ENCODE results near the gene ARSB.
"Not testable (repeated sequence)": the region's sequence is repeated elsewhere in the genome, so short reads cannot be mapped to it uniquely, and the experiment has no call there.

Gene ARSB

DNA sequence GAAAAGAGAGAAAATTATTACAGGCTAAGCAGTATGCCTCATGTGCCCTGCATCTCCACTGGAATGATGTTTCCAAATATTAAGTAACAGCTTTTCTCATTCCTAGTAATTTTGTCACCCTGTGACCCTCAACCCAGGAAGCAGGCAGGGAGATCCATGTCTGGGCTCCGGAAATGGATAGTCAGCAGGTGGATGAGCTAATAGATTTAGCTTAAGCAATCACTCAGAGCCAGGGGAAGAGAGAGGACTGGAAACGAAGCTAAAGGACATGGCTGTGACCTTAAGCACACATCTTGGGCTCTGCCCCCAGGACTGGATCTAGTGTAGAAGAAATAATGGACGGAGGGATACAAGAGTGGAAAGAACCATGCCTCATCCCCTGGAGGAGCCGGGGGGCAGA lies 89.5 kb downstream of the ARSB start:
- DNase-seq: no peak

DNA sequence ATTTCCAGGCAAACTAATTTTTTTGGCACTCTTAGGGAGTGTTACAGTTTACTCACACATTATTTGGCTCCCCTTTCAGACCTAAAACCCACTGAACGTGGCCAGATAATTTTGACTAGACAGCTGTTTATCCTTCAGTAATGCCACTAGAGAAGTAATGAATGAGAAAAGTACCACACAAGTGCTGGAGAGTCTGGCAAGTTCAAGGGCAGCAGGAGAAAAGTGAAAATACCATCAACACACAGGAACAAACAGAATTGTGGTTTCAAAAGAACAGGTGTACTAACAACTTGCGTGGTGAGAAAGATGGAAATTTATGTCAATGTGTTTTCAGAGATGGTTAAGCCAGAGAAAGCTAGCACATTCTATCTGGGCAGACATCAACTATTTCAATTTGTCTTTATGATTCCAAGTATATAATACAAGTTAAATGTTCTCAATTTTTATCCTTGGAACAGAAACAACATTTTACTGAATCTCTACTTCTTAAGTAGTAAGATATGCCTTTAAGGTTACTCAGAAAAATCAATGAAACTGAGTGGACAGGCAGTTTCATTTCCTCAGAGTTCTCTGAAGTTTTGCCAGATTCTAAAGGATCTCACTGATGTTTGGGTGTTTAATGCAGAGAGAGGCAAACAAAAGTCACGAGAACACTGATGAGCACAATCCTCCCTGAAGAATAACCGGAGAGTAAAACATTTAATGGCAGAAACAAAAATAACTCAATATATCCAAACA lies 91.0 kb downstream of the ARSB start:
- no peak for DNase-seq

- DNase-seq: no peak
Observed at GRCh38 chr5:78890667-78891379, 94.3 kb downstream of the ARSB start.

DNA sequence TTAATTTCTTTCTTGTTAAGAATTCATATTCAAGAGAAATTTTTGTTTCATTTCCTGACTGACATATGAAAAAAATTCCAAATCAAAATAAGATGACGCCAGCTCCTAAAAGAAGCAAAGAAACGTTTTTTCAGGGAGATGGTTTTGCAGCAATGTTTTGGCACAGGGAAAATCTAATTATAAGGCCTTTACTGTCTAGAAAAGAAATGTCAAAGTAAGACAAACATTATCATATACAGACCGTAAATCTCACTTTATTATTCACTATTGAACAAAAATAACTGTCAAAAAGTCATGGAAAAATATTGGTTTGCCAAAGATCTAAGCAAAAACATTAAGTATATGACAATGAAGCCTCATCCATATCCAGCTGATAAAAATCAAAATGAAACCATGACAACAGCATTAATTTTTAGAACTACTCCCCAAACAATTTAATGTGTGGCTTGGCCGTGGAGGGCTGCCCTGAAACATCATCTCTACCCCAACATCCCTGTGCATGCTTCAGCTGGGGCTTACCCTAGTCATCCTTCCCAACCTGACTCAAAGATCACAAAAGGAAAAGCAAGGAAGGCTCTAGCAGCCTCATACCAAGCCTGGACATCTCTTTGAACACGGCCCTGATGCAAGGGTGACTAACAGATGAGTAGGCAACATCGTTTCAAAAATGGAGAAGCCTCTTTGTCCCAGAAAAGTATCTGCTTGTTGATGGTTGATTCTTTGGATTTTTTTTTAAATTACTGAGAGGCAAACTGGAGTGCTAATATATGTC lies 95.6 kb downstream of the ARSB start:
- DNase-seq: no peak

DNA sequence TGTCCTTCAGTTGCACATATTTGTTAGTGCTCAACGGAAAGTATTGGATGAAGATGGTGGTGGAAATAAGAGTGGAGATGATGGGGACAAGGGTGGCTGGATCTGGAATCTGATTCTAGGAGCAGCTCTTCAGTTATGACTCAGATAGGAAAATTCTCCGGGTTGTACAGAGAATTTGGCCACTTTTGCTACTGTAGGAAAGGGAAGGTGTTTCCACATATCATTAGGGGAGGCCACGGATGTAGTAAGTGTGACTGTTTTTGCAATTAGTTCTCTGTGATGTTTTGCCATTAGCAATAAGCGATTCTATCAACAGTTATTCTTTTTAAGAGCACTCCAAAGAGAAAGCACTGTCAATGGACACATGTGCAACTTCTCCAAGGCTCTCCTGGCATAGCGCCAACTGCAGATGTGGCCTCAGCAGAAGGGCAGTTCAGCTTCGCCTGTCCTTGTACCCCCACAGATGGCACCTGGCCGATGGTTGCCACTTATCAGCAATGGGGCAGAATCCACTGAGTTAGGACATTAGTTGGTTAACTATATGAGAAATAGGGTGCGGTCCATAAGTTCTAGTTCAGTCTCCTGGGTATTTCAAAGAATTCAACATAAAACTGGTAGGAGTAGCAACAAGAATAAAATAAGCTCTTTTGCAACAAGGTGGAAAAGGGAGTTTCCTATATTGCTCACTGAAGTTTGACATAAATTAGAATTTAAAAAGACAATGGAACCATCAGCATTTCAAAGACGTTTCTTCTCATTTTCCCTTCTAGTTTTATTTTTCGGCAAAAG lies 96.3 kb downstream of the ARSB start:
- DNase-seq: no peak

GRCh38 chr5:78887384-78888118 lies 97.6 kb downstream of the ARSB start:
- peak; percentile 63 for DNase-seq

DNA sequence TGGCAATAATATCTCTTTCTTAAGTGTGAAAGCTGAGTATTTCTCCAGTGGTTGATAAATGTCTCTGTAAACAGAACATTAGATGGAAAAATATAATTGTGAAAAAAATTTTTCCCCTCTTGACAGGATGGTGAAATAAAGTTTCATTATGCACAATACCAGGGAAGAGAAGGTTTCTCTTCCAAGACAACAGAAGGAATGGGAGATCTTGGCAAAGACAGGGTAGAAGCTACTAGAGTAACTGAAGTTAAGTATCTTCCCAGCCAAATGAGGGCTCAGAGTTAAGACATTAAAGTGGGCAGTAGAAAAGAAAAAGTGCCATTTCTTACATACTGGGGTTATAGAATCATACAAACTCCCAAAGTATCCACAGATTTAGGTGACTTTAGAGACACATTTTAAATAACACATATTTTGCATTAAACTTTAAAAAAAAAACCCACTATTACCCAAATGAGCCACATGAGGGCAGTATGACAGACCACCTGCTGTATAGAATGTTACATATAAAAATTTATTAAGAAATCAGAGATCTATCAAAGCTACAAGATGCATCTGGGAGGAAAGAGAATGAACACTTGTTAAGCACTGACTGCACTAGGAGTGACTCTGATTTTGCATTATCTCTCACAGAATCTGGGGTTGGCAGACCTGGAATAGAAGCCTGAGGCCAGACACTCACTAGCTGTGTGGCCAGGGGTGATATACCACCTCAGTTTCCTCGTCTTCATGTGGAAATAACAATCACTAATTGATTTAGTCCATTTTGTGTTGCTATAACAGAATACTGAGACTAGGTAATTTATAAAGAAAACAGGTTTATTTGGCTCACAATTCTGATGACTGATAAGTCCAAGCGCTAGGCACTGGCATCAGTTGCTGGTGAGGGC lies 98.5 kb downstream of the ARSB start:
- DNase-seq: no peak

DNA sequence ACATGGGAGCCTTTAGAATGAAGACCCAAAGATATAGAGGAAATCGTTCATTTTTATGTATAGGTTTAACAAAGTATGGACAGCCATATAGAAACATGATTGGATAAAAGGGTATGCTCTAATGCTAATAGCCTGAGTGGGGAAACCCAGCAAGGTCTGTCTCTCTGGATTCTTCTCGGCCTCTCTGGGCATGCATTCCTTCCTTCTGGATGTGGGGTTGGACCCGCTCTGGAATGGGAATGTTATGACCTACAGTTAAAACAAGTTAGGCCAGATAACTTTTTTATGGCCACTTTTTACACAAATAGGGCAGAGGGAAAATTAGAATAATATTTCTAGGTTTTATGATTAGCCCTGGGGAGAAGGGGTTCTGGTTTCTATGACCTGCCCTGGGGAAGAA lies 103.2 kb downstream of the ARSB start:
- no peak for DNase-seq

DNA sequence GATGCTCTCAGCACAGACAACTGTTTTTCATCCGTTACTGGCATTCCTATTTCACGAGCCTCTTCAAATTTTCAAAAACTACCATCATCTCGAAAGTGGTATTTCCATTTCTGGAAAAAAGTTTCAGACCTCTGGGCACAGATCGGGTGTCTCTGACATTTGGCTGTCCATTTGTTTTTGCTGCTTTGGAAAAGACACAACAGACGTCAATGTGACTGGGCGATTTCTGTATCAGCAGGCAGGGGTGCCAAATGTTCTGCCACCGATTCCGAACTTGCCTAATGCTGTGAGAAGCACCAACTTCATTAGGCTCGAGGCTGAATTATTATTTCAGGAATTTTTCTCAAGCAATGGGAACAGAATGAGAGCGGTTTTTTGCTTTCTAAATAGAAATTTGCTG lies 105.6 kb downstream of the ARSB start:
- no peak for DNase-seq

DNA sequence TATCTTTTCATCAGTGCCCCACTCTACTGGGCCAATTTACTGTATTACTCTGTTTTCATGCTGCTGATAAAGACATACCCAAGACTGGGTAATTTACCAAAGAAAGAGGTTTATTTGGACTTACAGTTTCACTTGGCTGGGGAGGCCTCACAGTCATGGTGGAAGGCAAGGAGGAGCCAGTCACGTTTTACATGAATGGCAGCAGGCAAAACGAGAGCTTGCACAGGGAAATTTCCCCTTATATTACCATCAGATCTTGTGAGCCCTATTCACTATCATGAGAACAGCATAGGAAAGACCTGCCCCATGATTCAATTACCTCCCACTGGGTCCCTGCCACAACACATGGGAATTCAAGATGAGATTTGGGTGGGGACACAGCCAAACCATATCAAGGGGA lies 119.0 kb downstream of the ARSB start:
- not testable (repeated sequence) for DNase-seq

GRCh38 chr5:78858364-78858763 lies 126.7 kb downstream of the ARSB start:
- DNase-seq: no peak

- DNase-seq: no peak
Observed at GRCh38 chr5:78855026-78855425, 130.1 kb downstream of the ARSB start.

DNA sequence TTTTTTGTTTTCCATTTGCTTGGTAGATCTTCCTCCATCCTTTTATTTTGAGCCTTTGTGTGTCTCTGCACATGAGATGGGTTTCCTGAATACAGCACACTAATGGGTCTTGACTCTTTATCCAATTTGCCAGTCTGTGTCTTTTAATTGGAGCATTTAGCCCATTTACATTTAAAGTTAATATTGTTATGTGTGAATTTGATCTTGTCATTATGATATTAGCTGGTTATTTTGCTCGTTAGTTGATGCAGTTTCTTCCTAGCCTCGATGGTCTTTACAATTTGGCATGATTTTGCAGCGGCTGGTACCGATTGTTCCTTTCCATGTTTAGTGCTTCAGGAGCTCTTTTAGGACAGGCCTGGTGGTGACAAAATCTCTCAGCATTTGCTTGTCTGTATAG lies 133.2 kb downstream of the ARSB start:
- not testable (repeated sequence) for DNase-seq

DNA sequence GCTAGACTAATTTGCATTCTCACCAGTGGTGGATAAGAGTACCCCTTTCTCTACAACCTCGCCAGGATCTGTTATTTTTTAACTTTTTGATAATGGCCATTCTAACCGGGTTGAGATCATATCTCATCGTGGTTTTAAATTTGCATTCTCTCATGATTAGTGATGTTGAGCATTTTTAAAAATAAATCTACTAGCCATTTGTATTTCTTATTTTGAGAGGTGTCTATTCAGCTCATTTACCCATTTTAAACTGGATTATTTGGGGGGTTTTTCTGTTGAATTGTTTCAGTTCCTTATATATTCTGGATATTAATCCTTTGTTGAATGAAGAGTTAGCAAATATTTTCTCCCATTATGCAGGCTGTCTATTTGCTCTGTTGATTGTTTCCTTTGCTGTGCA lies 139.6 kb downstream of the ARSB start:
- DNase-seq: no peak

DNA sequence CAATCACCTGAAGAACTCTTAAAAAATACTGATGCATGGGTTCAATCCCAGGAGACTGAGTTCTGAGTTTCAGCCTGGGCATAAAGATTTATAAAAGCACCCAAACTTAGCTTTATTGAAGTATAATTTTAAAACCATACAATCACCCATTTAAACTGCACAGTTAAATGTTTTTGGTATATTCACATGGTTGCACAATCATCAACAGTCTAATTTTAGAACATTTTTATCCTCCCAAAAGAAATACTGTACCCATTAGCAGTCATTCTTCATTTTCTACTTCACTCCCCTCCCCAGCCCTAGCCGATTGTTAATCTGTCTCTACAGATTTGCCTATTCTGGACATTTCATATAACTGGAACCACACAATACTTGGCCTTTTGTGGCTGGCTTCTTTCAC lies 141.7 kb downstream of the ARSB start:
- DNase-seq: no peak

- no peak for DNase-seq
Observed at GRCh38 chr5:78841767-78842166, 143.3 kb downstream of the ARSB start.

- no peak for DNase-seq
Observed at GRCh38 chr5:78838753-78839152, 146.4 kb downstream of the ARSB start.

DNA sequence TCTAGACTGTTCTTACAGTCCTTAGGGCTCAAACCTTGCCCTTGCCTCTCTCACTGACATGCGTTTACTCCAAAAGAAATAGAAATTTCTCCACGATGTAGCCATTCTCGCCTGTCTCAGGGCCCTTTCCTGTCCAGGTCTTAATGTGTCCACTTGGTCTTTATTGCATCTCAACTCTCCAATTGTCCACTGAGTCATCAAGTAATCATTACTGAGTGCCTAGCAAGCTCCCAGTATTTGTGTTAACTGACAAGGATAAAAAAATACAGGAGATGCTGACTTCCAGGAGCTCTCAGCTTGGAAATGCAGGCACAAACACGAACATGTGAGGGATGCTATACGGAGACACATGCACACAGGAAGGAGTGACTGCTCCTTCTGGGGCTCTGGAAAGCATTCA lies 147.3 kb downstream of the ARSB start:
- DNase-seq: no peak

- no peak for DNase-seq
Observed at GRCh38 chr5:78835176-78835575, 149.9 kb downstream of the ARSB start.

- DNase-seq: no peak
Observed at GRCh38 chr5:78833284-78833683, 151.8 kb downstream of the ARSB start.

- no peak for DNase-seq
Observed at GRCh38 chr5:78830528-78831046, 154.5 kb downstream of the ARSB start.

All from activated CD4-positive, alpha-beta T cell treated with anti-CD3 and anti-CD28 coated beads, Interleukin-2, Interleukin-6, amounts not matched to agents 100 ng/mL and 50 ng/mL, durations not matched to agents 16 hours and 8 hours (primary cell).